IMR-90 (cell line): ENCODE data around the gene ATP8B3. TPM values are rescaled to one million over a fixed set of nuclear protein-coding genes. Genes with fewer than 3 reads are reported as not detected.

Source experiments
- ATAC-seq: fragments of 200-7000 bp; cut with Tn5 transposase; 2 replicates; pipeline ENCODE4 v1.9.1; 2020; ENCODE audit warnings: low read depth, mild to moderate bottlenecking, moderate library complexity
- BruUV-seq: library from RNA; stranded (reverse); fragments of 400-500 nt; replicated peaks from 2 replicates; lab custom pipeline; 2021; lab: Mats Ljungman, UMichigan
- CTCF ChIA-PET: fragments of 300-600 bp; formaldehyde crosslinking; extraction: SDS; loops from one replicate; lab custom pipeline; 2021; ENCODE audit warnings: antibody characterized with exemption; lab: Yijun Ruan, JAX
- POLR2A ChIA-PET: fragments of 300-600 bp; sonication (Branson Sonifier 250); formaldehyde crosslinking; loops from one replicate; lab custom pipeline; 2022; ENCODE audit warnings: antibody characterized with exemption; ENCODE audit not compliant: unreplicated experiment; lab: Charles Lee
- DNase-seq: peaks from one replicate; pipeline ENCODE4 v3.0.0; 2013
- H2AFZ ChIP-seq: replicated peaks from 2 replicates; pipeline ENCODE3; 2013; ENCODE audit warnings: low read length, mild to moderate bottlenecking; ENCODE audit not compliant: poor library complexity
- H2AK5ac ChIP-seq: 2 replicates; pipeline ENCODE4 v1.6.1; 2013; ENCODE audit warnings: low read depth, low read length, inconsistent platforms
- H2AK9ac ChIP-seq: replicated peaks from 2 replicates; pipeline ENCODE3; 2013; ENCODE audit warnings: mild to moderate bottlenecking, low read depth, low read length, moderate library complexity; ENCODE audit not compliant: poor library complexity
- H2BK120ac ChIP-seq: 2 replicates; pipeline ENCODE4 v1.6.1; 2013; ENCODE audit warnings: low read depth, low read length, inconsistent platforms
- H2BK15ac ChIP-seq: 3 replicates; pipeline ENCODE4 v1.6.1; 2013; ENCODE audit warnings: low read depth, low read length, inconsistent platforms
- H2BK20ac ChIP-seq: 2 replicates; pipeline ENCODE4 v1.6.1; 2013; ENCODE audit warnings: low read depth, mild to moderate bottlenecking, inconsistent platforms, low read length, moderate library complexity
- H2BK5ac ChIP-seq: 2 replicates; pipeline ENCODE4 v1.6.1; 2013; ENCODE audit warnings: mild to moderate bottlenecking, low read depth, low read length, inconsistent platforms; ENCODE audit not compliant: poor library complexity, severe bottlenecking
- H3K14ac ChIP-seq: replicated peaks from 2 replicates; pipeline ENCODE4 v1.6.1; 2013; ENCODE audit warnings: low read depth, low read length, inconsistent platforms
- H3K18ac ChIP-seq: 2 replicates; pipeline ENCODE4 v1.6.1; 2013; ENCODE audit warnings: low read depth, low read length, control low read depth
- H3K23ac ChIP-seq: 2 replicates; pipeline ENCODE4 v1.6.1; 2013; ENCODE audit warnings: low read depth, low read length, inconsistent platforms
- H3K27ac ChIP-seq: 2 replicates; pipeline ENCODE4 v1.5.1; 2013; ENCODE audit warnings: mild to moderate bottlenecking, control low read depth, low read length; ENCODE audit not compliant: insufficient read depth
- H3K27me3 ChIP-seq: 2 replicates; pipeline ENCODE4 v1.6.1; 2013; ENCODE audit warnings: low read length; ENCODE audit not compliant: control insufficient read depth, insufficient read depth
- H3K36me3 ChIP-seq: 2 replicates; pipeline ENCODE4 v1.6.1; 2013; ENCODE audit warnings: low read length, mixed read lengths; ENCODE audit not compliant: control insufficient read depth, insufficient read depth
- H3K4ac ChIP-seq: 2 replicates; pipeline ENCODE4 v1.6.1; 2013; ENCODE audit warnings: low read depth, low read length, inconsistent platforms
- H3K4me1 ChIP-seq: 2 replicates; pipeline ENCODE4 v1.6.1; 2013; ENCODE audit warnings: low read length, mixed read lengths; ENCODE audit not compliant: control insufficient read depth, insufficient read depth
- H3K4me2 ChIP-seq: 2 replicates; pipeline ENCODE4 v1.6.1; 2013; ENCODE audit warnings: low read depth, mild to moderate bottlenecking, control low read depth, low read length, moderate library complexity
- H3K4me3 ChIP-seq: 2 replicates; pipeline ENCODE4 v1.5.1; 2013; ENCODE audit warnings: low read depth, mild to moderate bottlenecking, control low read depth, low read length, moderate library complexity; ENCODE audit not compliant: insufficient read depth
- H3K56ac ChIP-seq: 2 replicates; pipeline ENCODE4 v1.6.1; 2013; ENCODE audit warnings: low read length, inconsistent platforms; ENCODE audit not compliant: insufficient read depth; ENCODE audit errors: extremely low read depth
- H3K79me1 ChIP-seq, 2 experiments: 2 replicates each; pipeline ENCODE4 v1.6.1; 2013; ENCODE audit warnings: low read length in 2 of 2, inconsistent platforms in 1 of 2, low read depth in 1 of 2
- H3K9ac ChIP-seq: 2 replicates; pipeline ENCODE4 v1.6.1; 2013; ENCODE audit warnings: low read depth, low read length, control low read depth
- H3K9me1 ChIP-seq: 2 replicates; pipeline ENCODE4 v1.6.1; 2013; ENCODE audit warnings: low read length, inconsistent platforms; ENCODE audit not compliant: insufficient read depth
- H3K9me3 ChIP-seq: 2 replicates; pipeline ENCODE4 v1.6.1; 2013; ENCODE audit warnings: low read length; ENCODE audit not compliant: control insufficient read depth, insufficient read depth
- H4K20me1 ChIP-seq: 2 replicates; pipeline ENCODE4 v1.6.1; 2013; ENCODE audit warnings: low read length, inconsistent platforms; ENCODE audit not compliant: insufficient read depth
- H4K5ac ChIP-seq: 2 replicates; pipeline ENCODE4 v1.6.1; 2013; ENCODE audit warnings: mild to moderate bottlenecking, low read depth, low read length, control low read depth
- H4K8ac ChIP-seq, 2 experiments: 2 replicates each; pipeline ENCODE4 v1.6.1; 2013; ENCODE audit warnings: low read depth in 2 of 2, low read length in 2 of 2, control low read depth in 1 of 2, inconsistent platforms in 1 of 2
- H4K91ac ChIP-seq: 2 replicates; pipeline ENCODE4 v1.6.1; 2013; ENCODE audit warnings: low read depth, low read length, inconsistent platforms; ENCODE audit not compliant: insufficient read depth
- MXI1 ChIP-seq: IDR thresholded peaks from 2 replicates; pipeline ENCODE4 v1.6.1; 2012; ENCODE audit warnings: low read depth, mild to moderate bottlenecking, low read length, moderate library complexity, borderline replicate concordance
- WGBS, 2 experiments: methylation state at CpG; one replicate each; pipeline versions ENCODE4 v1.1.5 to v1.1.7; 2013; ENCODE audit warnings: missing lambda C conversion rate in 2 of 2; ENCODE audit not compliant: insufficient read length in 1 of 2; ENCODE audit errors: extremely low coverage in 2 of 2; 5-methylcytosine and 5-hydroxymethylcytosine counted together
- dilution Hi-C: fragments of 300-500 bp; cut with HindIII; formaldehyde crosslinking; loops from one replicate; pipeline ENCODE4 v1.14.3; 2018; ENCODE audit warnings: low sequenced_read_pairs; ENCODE audit not compliant: unreplicated experiment
- in situ Hi-C: fragments of 300-500 bp; cut with MboI; formaldehyde crosslinking; loops from 3 replicates; pipeline ENCODE4 v1.14.3; 2019; ENCODE audit warnings: low sequenced_read_pairs, inconsistent platforms, mixed read lengths
- intact Hi-C: fragments of 100-400 bp; cut with micrococcal nuclease; formaldehyde crosslinking; loops from 2 replicates; pipeline ENCODE4 v1.10.0; 2022
- polyA plus RNA-seq, 3 experiments: library from polyadenylated mRNA; depleted of rRNA; stranded (reverse); fragments of >200 nt; gene quantifications; 2 replicates each; pipeline ENCODE4 v1.2.3, GENCODE V29; 2012; ENCODE audit warnings: low replicate concordance in 1 of 3
- total RNA-seq: library from RNA; depleted of rRNA; stranded (reverse); fragments of >200 nt; gene quantifications from 2 replicates; pipeline ENCODE4 v1.2.3, GENCODE V29; 2012
- TF ChIP-seq, protein P1 (sequence below): conservative IDR thresholded peaks from 2 replicates; pipeline ENCODE4 v1.5.1; 2012; ENCODE audit warnings: mild to moderate bottlenecking, low read depth, low read length, improper control_type of control experiment

The ATP8B3 gene
- total and polyA plus RNA-seq, 2 of the 4 experiments (the other 2 are of a cell fraction), result 1.6 to 8.1 TPM

DNA sequence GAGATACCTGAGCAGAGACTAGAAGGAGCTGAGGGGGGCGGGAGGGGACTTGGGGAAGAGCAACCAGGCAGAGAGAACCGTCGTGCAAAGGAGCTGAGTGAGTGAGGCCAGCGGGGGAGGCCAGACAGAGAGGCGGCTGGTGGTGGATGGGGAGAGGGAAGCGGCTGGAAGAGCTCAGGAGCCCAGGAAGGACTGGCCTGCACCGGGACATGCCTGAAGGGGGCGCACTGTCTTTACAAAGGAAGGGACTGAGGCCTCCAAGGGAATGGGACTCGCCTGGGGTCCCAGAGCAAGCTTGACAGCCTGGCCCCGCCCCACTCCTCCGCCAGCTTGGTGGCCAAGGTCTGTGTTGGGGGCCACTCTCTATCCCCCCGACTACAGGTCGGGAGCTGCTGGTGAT lies 43.8 kb downstream of the ATP8B3 start:
- H3K4ac ChIP-seq, result no peak overlapping the region
- H4K20me1 ChIP-seq, result no peaks in the 10 kb centered on the region
- no peak overlapping the region for H2BK120ac ChIP-seq
- dilution Hi-C loops, result no loop called here
- in situ Hi-C loops, result loop anchor here (5.0 kb wide), 1 partner anchor 91 kb away; no protein-coding TSS in a partner anchor
- WGBS, 2 experiments, result 5% methylated on average over 3 of the region's 13 CpGs; no CpG with 5 or more reads in 1 of the 2 experiments
- no peak overlapping the region for H3K4me3 ChIP-seq
- intact Hi-C loops, result no loop called here
- no peak overlapping the region for H3K4me2 ChIP-seq
- H3K4me1 ChIP-seq, result no peaks in the 10 kb centered on the region
- H3K27ac ChIP-seq, result no peak overlapping the region
- peaks cover 60% of the 10 kb centered on the region for H3K27me3 ChIP-seq
- no peak overlapping the region for H3K23ac ChIP-seq
- H4K5ac ChIP-seq, result no peak overlapping the region
- no peak overlapping the region for H3K14ac ChIP-seq
- ATAC-seq (no peak), DNase-seq (no peak)
- POLR2A ChIA-PET, result no interaction called here
- H3K9ac ChIP-seq, result no peak overlapping the region
- H3K56ac ChIP-seq, result no peak overlapping the region
- H2AK9ac ChIP-seq, result no peak overlapping the region
- H3K79me1 ChIP-seq, result no peaks in the 10 kb centered on the region
- H4K8ac ChIP-seq, result no peak overlapping the region
- CTCF ChIA-PET, result interaction anchor here (0.5 to 1.1 kb wide), 2 partner anchors 13 to 27 kb away, joined by 3 to 4 read pairs; no protein-coding TSS in a partner anchor
- TF ChIP-seq MXI1, result no peak
- TF ChIP-seq, protein P1, sequence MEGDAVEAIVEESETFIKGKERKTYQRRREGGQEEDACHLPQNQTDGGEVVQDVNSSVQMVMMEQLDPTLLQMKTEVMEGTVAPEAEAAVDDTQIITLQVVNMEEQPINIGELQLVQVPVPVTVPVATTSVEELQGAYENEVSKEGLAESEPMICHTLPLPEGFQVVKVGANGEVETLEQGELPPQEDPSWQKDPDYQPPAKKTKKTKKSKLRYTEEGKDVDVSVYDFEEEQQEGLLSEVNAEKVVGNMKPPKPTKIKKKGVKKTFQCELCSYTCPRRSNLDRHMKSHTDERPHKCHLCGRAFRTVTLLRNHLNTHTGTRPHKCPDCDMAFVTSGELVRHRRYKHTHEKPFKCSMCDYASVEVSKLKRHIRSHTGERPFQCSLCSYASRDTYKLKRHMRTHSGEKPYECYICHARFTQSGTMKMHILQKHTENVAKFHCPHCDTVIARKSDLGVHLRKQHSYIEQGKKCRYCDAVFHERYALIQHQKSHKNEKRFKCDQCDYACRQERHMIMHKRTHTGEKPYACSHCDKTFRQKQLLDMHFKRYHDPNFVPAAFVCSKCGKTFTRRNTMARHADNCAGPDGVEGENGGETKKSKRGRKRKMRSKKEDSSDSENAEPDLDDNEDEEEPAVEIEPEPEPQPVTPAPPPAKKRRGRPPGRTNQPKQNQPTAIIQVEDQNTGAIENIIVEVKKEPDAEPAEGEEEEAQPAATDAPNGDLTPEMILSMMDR, result peak; percentile 35
- no peak overlapping the region for H2BK5ac ChIP-seq
- H3K36me3 ChIP-seq, result no peaks in the 10 kb centered on the region
- BruUV-seq, result no TSS peak
- H3K9me3 ChIP-seq, result peaks cover 12% of the 10 kb centered on the region
- no peak overlapping the region for H2AK5ac ChIP-seq
- H3K9me1 ChIP-seq, result no peaks in the 10 kb centered on the region
- no peak overlapping the region for H3K18ac ChIP-seq
- H2BK15ac ChIP-seq, result no peak overlapping the region
- no peak overlapping the region for H2BK20ac ChIP-seq
- no peak overlapping the region for H2AFZ ChIP-seq
- no peak overlapping the region for H4K91ac ChIP-seq
